Activated CD4-positive, CD25-positive, alpha-beta regulatory T cell treated with anti-CD3 and anti-CD28 coated beads, Interleukin-2, amount 50 U/mL, for 72 hours (primary cell): ENCODE measurements around the gene SLC26A3.
"Not testable (repeated sequence)": the region's sequence is repeated elsewhere in the genome, so short reads cannot be mapped to it uniquely, and the experiment has no call there.

Experiments
- DNase-seq: peaks from one replicate; pipeline ENCODE4 v3.0.0; 2021

Gene SLC26A3

GRCh38 chr7:107803009-107803610 lies at the start of gene SLC26A3:
TSS of gene SLC26A3 (minus strand) at chr7:107803223. CDS start at chr7:107794509, 8,714 bp downstream.
- DNase-seq: no peak

GRCh38 chr7:107850643-107851042 lies 47.6 kb upstream of the SLC26A3 start:
- no peak for DNase-seq

- DNase-seq: no peak
These were observed 47.2 kb upstream of the SLC26A3 start for GRCh38 chr7:107850216-107850615.

GRCh38 chr7:107848211-107848610 lies 45.2 kb upstream of the SLC26A3 start:
- DNase-seq: not testable (repeated sequence)

- not testable (repeated sequence) for DNase-seq
These were observed 44.8 kb upstream of the SLC26A3 start for GRCh38 chr7:107847836-107848175.

- DNase-seq: no peak
These were observed 44.3 kb upstream of the SLC26A3 start for GRCh38 chr7:107847168-107847835.

GRCh38 chr7:107846324-107846723 lies 43.3 kb upstream of the SLC26A3 start:
- DNase-seq: no peak

- DNase-seq: no peak
These were observed 40.2 kb upstream of the SLC26A3 start for GRCh38 chr7:107843184-107843583.

- DNase-seq: no peak
These were observed 39.2 kb upstream of the SLC26A3 start for GRCh38 chr7:107842213-107842612.

GRCh38 chr7:107838816-107839565 lies 36.0 kb upstream of the SLC26A3 start:
- DNase-seq: no peak

- DNase-seq: no peak
These were observed 35.1 kb upstream of the SLC26A3 start for GRCh38 chr7:107838024-107838601.

- no peak for DNase-seq
These were observed 34.1 kb upstream of the SLC26A3 start for GRCh38 chr7:107837145-107837512.

- DNase-seq: no peak
These were observed 33.5 kb upstream of the SLC26A3 start for GRCh38 chr7:107836237-107837144.

GRCh38 chr7:107834401-107834800 lies 31.4 kb upstream of the SLC26A3 start:
- no peak for DNase-seq

GRCh38 chr7:107833684-107834106 lies 30.7 kb upstream of the SLC26A3 start:
- no peak for DNase-seq

- DNase-seq: no peak
These were observed 27.4 kb upstream of the SLC26A3 start for GRCh38 chr7:107830420-107830819.

- DNase-seq: no peak
These were observed 25.5 kb upstream of the SLC26A3 start for GRCh38 chr7:107828540-107828939.

GRCh38 chr7:107827501-107827900 lies 24.5 kb upstream of the SLC26A3 start:
- no peak for DNase-seq

- no peak for DNase-seq
These were observed 23.4 kb upstream of the SLC26A3 start for GRCh38 chr7:107826451-107826850.

GRCh38 chr7:107824858-107825257 lies 21.8 kb upstream of the SLC26A3 start:
- no peak for DNase-seq

GRCh38 chr7:107818622-107819021 lies 15.6 kb upstream of the SLC26A3 start:
- no peak for DNase-seq

- no peak for DNase-seq
These were observed 13.1 kb upstream of the SLC26A3 start for GRCh38 chr7:107816011-107816566.
